Kidney (tissue), 14 donors: Measurements from ENCODE around the gene FAM83E. TPM values are rescaled to one million over a fixed set of nuclear protein-coding genes. Genes with fewer than 3 reads are reported as not detected.

Experiments
- DNase-seq, 5 donors: peaks; one replicate each; pipeline ENCODE4 v3.0.0-alpha.2; 2013 to 2020
- FAIRE-seq: peaks from 2 replicates; lab custom pipeline; 2012; peaks lifted over from hg19 to GRCh38; lab: Jason Lieb, UNC
- H3K27ac ChIP-seq, 2 donors: one replicate each; pipeline ENCODE4 v1.7.0; 2013; ENCODE audit warnings: low read depth in 2 of 2, low read length in 2 of 2, inconsistent platforms in 1 of 2
- H3K27me3 ChIP-seq: one replicate; pipeline ENCODE4 v1.7.1; 2013; ENCODE audit warnings: low read length, inconsistent platforms; ENCODE audit not compliant: control insufficient read depth, insufficient read depth
- H3K36me3 ChIP-seq, 3 donors: one replicate each; pipeline versions ENCODE4 v1.7.0 to v1.7.1; 2013; ENCODE audit warnings: low read length in 3 of 3, control low read depth in 1 of 3, inconsistent platforms in 1 of 3; ENCODE audit not compliant: insufficient read depth in 3 of 3, control insufficient read depth in 2 of 3
- H3K4me1 ChIP-seq, 3 donors: one replicate each; pipeline versions ENCODE4 v1.7.0 to v1.7.1; 2013; ENCODE audit warnings: low read length in 3 of 3, inconsistent platforms in 1 of 3, low read depth in 1 of 3; ENCODE audit not compliant: control insufficient read depth in 2 of 3, insufficient read depth in 2 of 3
- H3K4me3 ChIP-seq, 3 donors: one replicate each; pipeline versions ENCODE4 v1.7.0 to v1.8.1; 2013; ENCODE audit warnings: low read length in 3 of 3, control low read depth in 1 of 3, inconsistent platforms in 1 of 3
- H3K9ac ChIP-seq, 3 donors: one replicate each; pipeline versions ENCODE4 v1.7.0 to v1.7.1; 2013; ENCODE audit warnings: low read length in 3 of 3, control low read depth in 1 of 3, inconsistent platforms in 1 of 3
- H3K9me3 ChIP-seq, 3 donors: one replicate each; pipeline versions ENCODE4 v1.7.0 to v1.7.1; 2013; ENCODE audit warnings: low read length in 3 of 3, control low read depth in 1 of 3, inconsistent platforms in 1 of 3; ENCODE audit not compliant: control insufficient read depth in 2 of 3, insufficient read depth in 1 of 3
- CTCF ChIP-seq: IDR thresholded peaks from 3 replicates; pipeline ENCODE4 v1.5.1; 2012; ENCODE audit warnings: mild to moderate bottlenecking, moderate library complexity, borderline replicate concordance; ENCODE audit not compliant: insufficient read depth; ENCODE audit errors: extremely low read depth
- intact Hi-C: fragments of 100-400 bp; cut with DNase I; formaldehyde crosslinking; loops from one replicate; pipeline ENCODE4 v1.11.1; 2022
- polyA plus RNA-seq: library from polyadenylated mRNA; stranded (reverse); fragments of 350-450 nt; fragmentation: Illumina TruSeq; extraction: RNeasy Lipid Tissue Mini Kit (QIAGEN cat#74804); gene quantifications from one replicate; pipeline ENCODE4 v1.2.3, GENCODE V29; 2014; ENCODE audit warnings: low read depth, low replicate concordance; ENCODE audit not compliant: insufficient read depth
- total RNA-seq: library from RNA; stranded (reverse); fragmentation: NEBNext Ultra II Directional; extraction: Animal tissue kit (Norgen Biotek cat#: 25700); gene quantifications from one replicate; pipeline ENCODE4 v1.2.1, GENCODE V29; 2021
- donor health status: control.
- donor health status: control.
- donor health status: control.
- donor health status: control.
- donor health status: control.
- donor health status: DM: yes; HTN: yes; CAD: no.
- donor health status: Normal renal cell carcinoma (clear cell type).

Gene FAM83E
- total and polyA plus RNA-seq, 2 donors from 2014 or later: 0.41 to 15.9 TPM

GRCh38 chr19:48603001-48603400 is 11.9 kb downstream of the FAM83E start:
- intact Hi-C loops: no loop called here
- H3K4me3 ChIP-seq: no peak overlapping the region
- FAIRE-seq: no peak
- H3K27ac ChIP-seq: no peak overlapping the region
- no peak for DNase-seq
- no peaks in the 10 kb centered on the region for H3K9me3 ChIP-seq
- H3K4me1 ChIP-seq: no peaks in the 10 kb centered on the region
- H3K9ac ChIP-seq: no peak overlapping the region
- no peak for TF ChIP-seq CTCF
- H3K27me3 ChIP-seq: no peaks in the 10 kb centered on the region
- no peaks in the 10 kb centered on the region for H3K36me3 ChIP-seq

- no peaks in the 10 kb centered on the region for H3K27me3 ChIP-seq
- H3K27ac ChIP-seq: no peak overlapping the region
- intact Hi-C loops: no loop called here
- no peaks in the 10 kb centered on the region for H3K36me3 ChIP-seq
- no peaks in the 10 kb centered on the region for H3K9me3 ChIP-seq
- DNase-seq (no peak), FAIRE-seq (no peak)
- no peaks in the 10 kb centered on the region for H3K4me1 ChIP-seq
- H3K4me3 ChIP-seq: no peak overlapping the region
- H3K9ac ChIP-seq: no peak overlapping the region
- TF ChIP-seq CTCF: no peak
Measured at GRCh38 chr19:48600679-48601417, 14.0 kb downstream of the FAM83E start.

- DNase-seq (peak in 3 of 5 donors; percentile 37 to 62 (median 44)), FAIRE-seq (no peak)
Measured at GRCh38 chr19:48598996-48599700, 15.7 kb downstream of the FAM83E start.

More at GRCh38 chr19:48598996-48599700, 15.7 kb downstream of the FAM83E start:
- Histone ChIP-seq H3K4me1 (no peaks in the 10 kb centered on the region), H3K36me3 (no peaks in the 10 kb centered on the region), H3K9me3 (no peaks in the 10 kb centered on the region), H3K27ac (no peak overlapping the region), H3K4me3 (no peak overlapping the region), H3K27me3 (no peaks in the 10 kb centered on the region), H3K9ac (no peak overlapping the region)
- no peak for TF ChIP-seq CTCF
- intact Hi-C loops: no loop called here
